ENCODE data around the gene PCCA. TPM values are rescaled to one million over a fixed set of nuclear protein-coding genes. Genes with fewer than 3 reads are reported as not detected.

The PCCA gene
- total and polyA plus RNA-seq, 2 of the 13 experiments (the other 11 are each of a cell fraction or from before 2014, with no cell fraction given), result 15.0 to 32.2 TPM

DNA sequence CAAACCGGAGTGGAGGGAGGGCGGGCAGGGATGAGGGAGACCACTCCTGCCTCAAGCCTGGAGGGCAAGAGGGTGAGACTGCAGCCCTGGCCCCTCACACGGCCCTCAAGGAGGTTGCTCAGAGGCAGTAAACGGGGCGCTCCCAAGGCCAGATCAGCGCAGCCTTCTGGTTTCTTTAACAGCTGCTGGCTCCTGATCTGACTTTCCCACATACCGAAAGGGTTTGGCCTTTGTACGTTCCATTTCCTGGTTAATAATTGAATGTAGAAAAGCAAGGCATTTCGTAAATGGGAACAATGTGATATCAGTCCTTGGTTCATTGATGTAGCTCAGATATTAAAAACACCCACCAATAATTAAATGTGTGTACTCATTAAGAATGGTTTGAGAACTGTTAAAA, 428.2 kb downstream of the PCCA start (continued):
- TF ChIP-seq, protein P1, sequence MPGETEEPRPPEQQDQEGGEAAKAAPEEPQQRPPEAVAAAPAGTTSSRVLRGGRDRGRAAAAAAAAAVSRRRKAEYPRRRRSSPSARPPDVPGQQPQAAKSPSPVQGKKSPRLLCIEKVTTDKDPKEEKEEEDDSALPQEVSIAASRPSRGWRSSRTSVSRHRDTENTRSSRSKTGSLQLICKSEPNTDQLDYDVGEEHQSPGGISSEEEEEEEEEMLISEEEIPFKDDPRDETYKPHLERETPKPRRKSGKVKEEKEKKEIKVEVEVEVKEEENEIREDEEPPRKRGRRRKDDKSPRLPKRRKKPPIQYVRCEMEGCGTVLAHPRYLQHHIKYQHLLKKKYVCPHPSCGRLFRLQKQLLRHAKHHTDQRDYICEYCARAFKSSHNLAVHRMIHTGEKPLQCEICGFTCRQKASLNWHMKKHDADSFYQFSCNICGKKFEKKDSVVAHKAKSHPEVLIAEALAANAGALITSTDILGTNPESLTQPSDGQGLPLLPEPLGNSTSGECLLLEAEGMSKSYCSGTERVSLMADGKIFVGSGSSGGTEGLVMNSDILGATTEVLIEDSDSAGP (CRISPR knock-in tag; IDR thresholded peaks at IDR 0.05; ENCODE audit: borderline replicate concordance), result no peak
- TF ChIP-seq, protein P2, sequence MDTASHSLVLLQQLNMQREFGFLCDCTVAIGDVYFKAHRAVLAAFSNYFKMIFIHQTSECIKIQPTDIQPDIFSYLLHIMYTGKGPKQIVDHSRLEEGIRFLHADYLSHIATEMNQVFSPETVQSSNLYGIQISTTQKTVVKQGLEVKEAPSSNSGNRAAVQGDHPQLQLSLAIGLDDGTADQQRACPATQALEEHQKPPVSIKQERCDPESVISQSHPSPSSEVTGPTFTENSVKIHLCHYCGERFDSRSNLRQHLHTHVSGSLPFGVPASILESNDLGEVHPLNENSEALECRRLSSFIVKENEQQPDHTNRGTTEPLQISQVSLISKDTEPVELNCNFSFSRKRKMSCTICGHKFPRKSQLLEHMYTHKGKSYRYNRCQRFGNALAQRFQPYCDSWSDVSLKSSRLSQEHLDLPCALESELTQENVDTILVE (CRISPR knock-in tag; IDR thresholded peaks at IDR 0.05), result no peak
- no peak for TF ChIP-seq MAZ (IDR thresholded peaks at IDR 0.05; ENCODE audit: borderline replicate concordance, low read depth, low read length)
- TF ChIP-seq MAZ (CRISPR knock-in tag; IDR thresholded peaks at IDR 0.05; ENCODE audit: low read depth), result no peak
- TF ChIP-seq RELA (CRISPR knock-in tag; IDR thresholded peaks at IDR 0.05), result 0 out of 2 replicates have a peak, but pooled peaks have one; percentile 22
- TF ChIP-seq, protein P3, sequence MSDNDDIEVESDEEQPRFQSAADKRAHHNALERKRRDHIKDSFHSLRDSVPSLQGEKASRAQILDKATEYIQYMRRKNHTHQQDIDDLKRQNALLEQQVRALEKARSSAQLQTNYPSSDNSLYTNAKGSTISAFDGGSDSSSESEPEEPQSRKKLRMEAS (IDR thresholded peaks at IDR 0.05), result no peak
- TF ChIP-seq, protein P4, sequence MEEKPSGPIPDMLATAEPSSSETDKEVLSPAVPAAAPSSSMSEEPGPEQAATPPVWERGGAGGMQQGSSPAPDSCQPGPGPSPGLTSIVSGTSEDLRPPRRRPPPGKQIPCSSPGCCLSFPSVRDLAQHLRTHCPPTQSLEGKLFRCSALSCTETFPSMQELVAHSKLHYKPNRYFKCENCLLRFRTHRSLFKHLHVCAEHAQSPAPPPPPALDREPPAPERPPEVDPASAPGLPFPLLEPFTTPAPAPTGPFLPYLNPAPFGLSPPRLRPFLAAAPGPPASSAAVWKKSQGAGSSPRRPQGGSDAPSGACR (CRISPR knock-in tag; IDR thresholded peaks at IDR 0.05), result no peak
- TF ChIP-seq, protein P5, sequence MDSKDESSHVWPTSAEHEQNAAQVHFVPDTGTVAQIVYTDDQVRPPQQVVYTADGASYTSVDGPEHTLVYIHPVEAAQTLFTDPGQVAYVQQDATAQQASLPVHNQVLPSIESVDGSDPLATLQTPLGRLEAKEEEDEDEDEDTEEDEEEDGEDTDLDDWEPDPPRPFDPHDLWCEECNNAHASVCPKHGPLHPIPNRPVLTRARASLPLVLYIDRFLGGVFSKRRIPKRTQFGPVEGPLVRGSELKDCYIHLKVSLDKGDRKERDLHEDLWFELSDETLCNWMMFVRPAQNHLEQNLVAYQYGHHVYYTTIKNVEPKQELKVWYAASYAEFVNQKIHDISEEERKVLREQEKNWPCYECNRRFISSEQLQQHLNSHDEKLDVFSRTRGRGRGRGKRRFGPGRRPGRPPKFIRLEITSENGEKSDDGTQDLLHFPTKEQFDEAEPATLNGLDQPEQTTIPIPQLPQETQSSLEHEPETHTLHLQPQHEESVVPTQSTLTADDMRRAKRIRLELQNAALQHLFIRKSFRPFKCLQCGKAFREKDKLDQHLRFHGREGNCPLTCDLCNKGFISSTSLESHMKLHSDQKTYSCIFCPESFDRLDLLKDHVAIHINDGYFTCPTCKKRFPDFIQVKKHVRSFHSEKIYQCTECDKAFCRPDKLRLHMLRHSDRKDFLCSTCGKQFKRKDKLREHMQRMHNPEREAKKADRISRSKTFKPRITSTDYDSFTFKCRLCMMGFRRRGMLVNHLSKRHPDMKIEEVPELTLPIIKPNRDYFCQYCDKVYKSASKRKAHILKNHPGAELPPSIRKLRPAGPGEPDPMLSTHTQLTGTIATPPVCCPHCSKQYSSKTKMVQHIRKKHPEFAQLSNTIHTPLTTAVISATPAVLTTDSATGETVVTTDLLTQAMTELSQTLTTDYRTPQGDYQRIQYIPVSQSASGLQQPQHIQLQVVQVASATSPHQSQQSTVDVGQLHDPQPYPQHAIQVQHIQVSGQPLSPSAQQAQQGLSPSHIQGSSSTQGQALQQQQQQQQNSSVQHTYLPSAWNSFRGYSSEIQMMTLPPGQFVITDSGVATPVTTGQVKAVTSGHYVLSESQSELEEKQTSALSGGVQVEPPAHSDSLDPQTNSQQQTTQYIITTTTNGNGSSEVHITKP (CRISPR knock-in tag; IDR thresholded peaks at IDR 0.05; ENCODE audit: low read depth), result no peak
- TF ChIP-seq NPAS2 (CRISPR knock-in tag; IDR thresholded peaks at IDR 0.05; ENCODE audit: borderline replicate concordance), result no peak
- no peak for TF ChIP-seq MED1 (CRISPR knock-in tag; IDR thresholded peaks at IDR 0.05)
- TF ChIP-seq POLR2AphosphoS5 (IDR thresholded peaks at IDR 0.05; ENCODE audit: low read depth, low read length), result peak; percentile 40; the same call in 1 of the 2 replicates
- TF ChIP-seq ZNF350 (CRISPR knock-in tag; IDR thresholded peaks at IDR 0.05; ENCODE audit: borderline replicate concordance, low read depth), result no peak
- no peak for TF ChIP-seq GATAD1 (CRISPR knock-in tag; IDR thresholded peaks at IDR 0.05)
- TF ChIP-seq, protein P6, sequence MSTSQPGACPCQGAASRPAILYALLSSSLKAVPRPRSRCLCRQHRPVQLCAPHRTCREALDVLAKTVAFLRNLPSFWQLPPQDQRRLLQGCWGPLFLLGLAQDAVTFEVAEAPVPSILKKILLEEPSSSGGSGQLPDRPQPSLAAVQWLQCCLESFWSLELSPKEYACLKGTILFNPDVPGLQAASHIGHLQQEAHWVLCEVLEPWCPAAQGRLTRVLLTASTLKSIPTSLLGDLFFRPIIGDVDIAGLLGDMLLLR (CRISPR knock-in tag; IDR thresholded peaks at IDR 0.05), result no peak
- no peak for TF ChIP-seq ATRX (CRISPR knock-in tag; IDR thresholded peaks at IDR 0.05; ENCODE audit: borderline replicate concordance)
- TF ChIP-seq ZNF343 (CRISPR knock-in tag; IDR thresholded peaks at IDR 0.05), result no peak
- TF ChIP-seq, protein P7, sequence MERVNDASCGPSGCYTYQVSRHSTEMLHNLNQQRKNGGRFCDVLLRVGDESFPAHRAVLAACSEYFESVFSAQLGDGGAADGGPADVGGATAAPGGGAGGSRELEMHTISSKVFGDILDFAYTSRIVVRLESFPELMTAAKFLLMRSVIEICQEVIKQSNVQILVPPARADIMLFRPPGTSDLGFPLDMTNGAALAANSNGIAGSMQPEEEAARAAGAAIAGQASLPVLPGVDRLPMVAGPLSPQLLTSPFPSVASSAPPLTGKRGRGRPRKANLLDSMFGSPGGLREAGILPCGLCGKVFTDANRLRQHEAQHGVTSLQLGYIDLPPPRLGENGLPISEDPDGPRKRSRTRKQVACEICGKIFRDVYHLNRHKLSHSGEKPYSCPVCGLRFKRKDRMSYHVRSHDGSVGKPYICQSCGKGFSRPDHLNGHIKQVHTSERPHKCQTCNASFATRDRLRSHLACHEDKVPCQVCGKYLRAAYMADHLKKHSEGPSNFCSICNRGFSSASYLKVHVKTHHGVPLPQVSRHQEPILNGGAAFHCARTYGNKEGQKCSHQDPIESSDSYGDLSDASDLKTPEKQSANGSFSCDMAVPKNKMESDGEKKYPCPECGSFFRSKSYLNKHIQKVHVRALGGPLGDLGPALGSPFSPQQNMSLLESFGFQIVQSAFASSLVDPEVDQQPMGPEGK (CRISPR knock-in tag; IDR thresholded peaks at IDR 0.05), result 0 out of 2 replicates have a peak, but pooled peaks have one; percentile 31
- TF ChIP-seq, protein P8, sequence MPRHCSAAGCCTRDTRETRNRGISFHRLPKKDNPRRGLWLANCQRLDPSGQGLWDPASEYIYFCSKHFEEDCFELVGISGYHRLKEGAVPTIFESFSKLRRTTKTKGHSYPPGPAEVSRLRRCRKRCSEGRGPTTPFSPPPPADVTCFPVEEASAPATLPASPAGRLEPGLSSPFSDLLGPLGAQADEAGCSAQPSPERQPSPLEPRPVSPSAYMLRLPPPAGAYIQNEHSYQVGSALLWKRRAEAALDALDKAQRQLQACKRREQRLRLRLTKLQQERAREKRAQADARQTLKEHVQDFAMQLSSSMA (CRISPR knock-in tag; IDR thresholded peaks at IDR 0.05), result no peak
